ENCODE results near the gene WDPCP. TPM values are rescaled to one million over a fixed set of nuclear protein-coding genes. Genes with fewer than 3 reads are reported as not detected.

WDPCP gene
- total RNA-seq, 1 experiment from 2014 or later, result 7.4 TPM

DNA sequence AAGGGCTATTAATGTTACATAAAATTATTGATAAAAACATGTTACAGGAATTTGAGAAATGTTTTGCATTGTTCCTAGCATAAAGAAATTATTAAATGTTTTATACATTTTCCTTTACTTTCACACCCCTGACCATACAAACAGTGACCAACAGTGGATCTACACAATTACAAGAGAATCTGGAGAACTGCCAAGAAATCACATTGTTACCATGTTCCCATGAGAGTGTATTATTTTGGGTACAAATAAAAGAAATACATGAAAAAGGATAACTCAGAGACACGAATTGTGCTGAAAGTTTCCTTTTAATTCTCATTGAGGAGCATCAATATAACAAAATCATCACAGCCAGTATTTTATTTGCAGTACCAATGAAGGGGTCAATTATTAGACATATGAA is 150.1 kb downstream of the WDPCP start:
- TF ChIP-seq SIN3A (IDR thresholded peaks at IDR 0.05; ENCODE audit: borderline replicate concordance, insufficient read depth, low read depth, low read length) (no peak), POLR2AphosphoS5 (IDR thresholded peaks at IDR 0.05; ENCODE audit: low read depth, low read length) (no peak), TCF7L2 (IDR thresholded peaks at IDR 0.05; ENCODE audit: low read depth, low read length) (no peak), CTCF (IDR thresholded peaks at IDR 0.05) (no peak)
- TF ChIP-seq, protein P1, sequence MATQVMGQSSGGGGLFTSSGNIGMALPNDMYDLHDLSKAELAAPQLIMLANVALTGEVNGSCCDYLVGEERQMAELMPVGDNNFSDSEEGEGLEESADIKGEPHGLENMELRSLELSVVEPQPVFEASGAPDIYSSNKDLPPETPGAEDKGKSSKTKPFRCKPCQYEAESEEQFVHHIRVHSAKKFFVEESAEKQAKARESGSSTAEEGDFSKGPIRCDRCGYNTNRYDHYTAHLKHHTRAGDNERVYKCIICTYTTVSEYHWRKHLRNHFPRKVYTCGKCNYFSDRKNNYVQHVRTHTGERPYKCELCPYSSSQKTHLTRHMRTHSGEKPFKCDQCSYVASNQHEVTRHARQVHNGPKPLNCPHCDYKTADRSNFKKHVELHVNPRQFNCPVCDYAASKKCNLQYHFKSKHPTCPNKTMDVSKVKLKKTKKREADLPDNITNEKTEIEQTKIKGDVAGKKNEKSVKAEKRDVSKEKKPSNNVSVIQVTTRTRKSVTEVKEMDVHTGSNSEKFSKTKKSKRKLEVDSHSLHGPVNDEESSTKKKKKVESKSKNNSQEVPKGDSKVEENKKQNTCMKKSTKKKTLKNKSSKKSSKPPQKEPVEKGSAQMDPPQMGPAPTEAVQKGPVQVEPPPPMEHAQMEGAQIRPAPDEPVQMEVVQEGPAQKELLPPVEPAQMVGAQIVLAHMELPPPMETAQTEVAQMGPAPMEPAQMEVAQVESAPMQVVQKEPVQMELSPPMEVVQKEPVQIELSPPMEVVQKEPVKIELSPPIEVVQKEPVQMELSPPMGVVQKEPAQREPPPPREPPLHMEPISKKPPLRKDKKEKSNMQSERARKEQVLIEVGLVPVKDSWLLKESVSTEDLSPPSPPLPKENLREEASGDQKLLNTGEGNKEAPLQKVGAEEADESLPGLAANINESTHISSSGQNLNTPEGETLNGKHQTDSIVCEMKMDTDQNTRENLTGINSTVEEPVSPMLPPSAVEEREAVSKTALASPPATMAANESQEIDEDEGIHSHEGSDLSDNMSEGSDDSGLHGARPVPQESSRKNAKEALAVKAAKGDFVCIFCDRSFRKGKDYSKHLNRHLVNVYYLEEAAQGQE (IDR thresholded peaks at IDR 0.05; ENCODE audit: insufficient read depth in 1 of 2, low read depth in 2 of 2, low read length in 1 of 2), result no peak
- no peak for DNase-seq (ENCODE audit: low read depth, low spot score)
- Histone ChIP-seq H3K36me3 (ENCODE audit: control insufficient read depth, insufficient read depth, low read length) (no peaks in the 10 kb centered on the region), H3K4me3 (ENCODE audit: low read depth in 2 of 2, low read length in 2 of 2) (no peak overlapping the region), H3K4me1 (ENCODE audit: control insufficient read depth, insufficient read depth, low read length) (no peaks in the 10 kb centered on the region), H3K9me3 (ENCODE audit: control insufficient read depth, insufficient read depth, low read depth, low read length) (no peaks in the 10 kb centered on the region), H3K27me3 (ENCODE audit: control insufficient read depth, insufficient read depth, low read length) (no peaks in the 10 kb centered on the region), H3K27ac (ENCODE audit: low read length) (no peak overlapping the region)
- no peak for ATAC-seq
- intact Hi-C loops (cut with micrococcal nuclease; ENCODE audit: unreplicated experiment) (no loop called here), in situ Hi-C loops (cut with HindIII; ENCODE audit: low pct_unique_long_range_greater_than_20kb, low sequenced_read_pairs) (no loop called here)
- ChIA-PET CTCF (interaction anchor here (0.6 kb wide), 1 partner anchor 48 kb away, joined by 3 read pairs; no protein-coding TSS in a partner anchor), POLR2A (interaction anchor here (0.7 kb wide), 1 partner anchor 105 kb away, joined by 3 read pairs; no protein-coding TSS in a partner anchor)
- no TSS peak for BruUV-seq (replicated peaks)

DNA sequence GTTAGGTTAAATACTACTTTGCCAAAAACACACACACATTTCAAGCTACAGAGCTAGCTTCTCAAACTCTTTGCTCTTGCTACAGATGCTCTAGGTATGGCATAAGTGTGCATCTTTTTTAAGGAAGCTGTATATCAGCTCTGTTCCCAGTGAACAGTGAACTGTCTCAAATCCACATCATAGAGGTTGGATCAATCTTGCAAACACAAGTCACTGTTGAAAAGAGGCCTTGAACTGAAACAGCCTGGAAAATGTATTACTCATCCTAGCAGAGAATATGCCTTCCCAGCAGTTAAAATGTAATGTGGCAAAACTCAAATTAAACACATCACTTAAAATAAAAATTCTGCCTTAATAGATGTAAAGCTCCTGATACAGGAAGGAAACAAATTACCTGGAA is 151.8 kb downstream of the WDPCP start:
- CTCF ChIA-PET, result no interaction called here
- in situ Hi-C loops (cut with HindIII; ENCODE audit: low pct_unique_long_range_greater_than_20kb, low sequenced_read_pairs), result no loop called here
- H3K4me1 ChIP-seq (ENCODE audit: control insufficient read depth, insufficient read depth, low read length), result no peaks in the 10 kb centered on the region

More for the DNA sequence above, 151.8 kb downstream of the WDPCP start:
- intact Hi-C loops (cut with micrococcal nuclease; ENCODE audit: unreplicated experiment), result no loop called here
- H3K4me3 ChIP-seq (ENCODE audit: low read depth in 2 of 2, low read length in 2 of 2), result no peak overlapping the region
- DNase-seq (ENCODE audit: low read depth, low spot score), result no peak
- no peaks in the 10 kb centered on the region for H3K9me3 ChIP-seq (ENCODE audit: control insufficient read depth, insufficient read depth, low read depth, low read length)
- TF ChIP-seq CTCF (IDR thresholded peaks at IDR 0.05) (no peak), TCF7L2 (IDR thresholded peaks at IDR 0.05; ENCODE audit: low read depth, low read length) (no peak), POLR2AphosphoS5 (IDR thresholded peaks at IDR 0.05; ENCODE audit: low read depth, low read length) (no peak), SIN3A (IDR thresholded peaks at IDR 0.05; ENCODE audit: borderline replicate concordance, insufficient read depth, low read depth, low read length) (no peak)
- TF ChIP-seq, protein P1 (IDR thresholded peaks at IDR 0.05; ENCODE audit: insufficient read depth in 1 of 2, low read depth in 2 of 2, low read length in 1 of 2), result no peak
- H3K27ac ChIP-seq (ENCODE audit: low read length), result no peak overlapping the region
- no peaks in the 10 kb centered on the region for H3K27me3 ChIP-seq (ENCODE audit: control insufficient read depth, insufficient read depth, low read length)
- BruUV-seq (replicated peaks), result no TSS peak
- ATAC-seq, result no peak
- POLR2A ChIA-PET, result no interaction called here
- no peaks in the 10 kb centered on the region for H3K36me3 ChIP-seq (ENCODE audit: control insufficient read depth, insufficient read depth, low read length)
